Bronchial epithelial cell (primary cell): ENCODE data around the gene NAV3. TPM values are rescaled to one million over a fixed set of nuclear protein-coding genes. Genes with fewer than 3 reads are reported as not detected.

Experiments used
- DNase-seq: peaks from one replicate; pipeline ENCODE4 v3.0.0-alpha.2; 2010; ENCODE audit warnings: low read depth
- FAIRE-seq: peaks from 2 replicates; lab custom pipeline; 2011; peaks lifted over from hg19 to GRCh38; lab: Jason Lieb, UNC
- H3K27me3 ChIP-seq: 2 replicates; pipeline ENCODE4 v1.5.1; 2011; ENCODE audit warnings: low read length; ENCODE audit not compliant: control insufficient read depth, insufficient read depth
- H3K36me3 ChIP-seq: 2 replicates; pipeline ENCODE4 v1.5.1; 2011; ENCODE audit warnings: low read length; ENCODE audit not compliant: control insufficient read depth, insufficient read depth
- H3K4me3 ChIP-seq: 2 replicates; pipeline ENCODE4 v1.5.1; 2011; ENCODE audit warnings: mild to moderate bottlenecking, low read depth, low read length, control low read depth
- CTCF ChIP-seq: IDR thresholded peaks from 2 replicates; pipeline ENCODE4 v1.5.1; 2011; ENCODE audit warnings: mild to moderate bottlenecking, moderate library complexity, low read length, control low read depth, inconsistent platforms; ENCODE audit not compliant: insufficient read depth, severe bottlenecking
- total RNA-seq: library from RNA; depleted of rRNA; stranded (reverse); fragments of >200 nt; gene quantifications from 2 replicates; pipeline ENCODE4 v1.2.1, GENCODE V29; 2014

NAV3 gene
- total RNA-seq, 1 donor from 2014 or later, result 1.6 TPM

DNA sequence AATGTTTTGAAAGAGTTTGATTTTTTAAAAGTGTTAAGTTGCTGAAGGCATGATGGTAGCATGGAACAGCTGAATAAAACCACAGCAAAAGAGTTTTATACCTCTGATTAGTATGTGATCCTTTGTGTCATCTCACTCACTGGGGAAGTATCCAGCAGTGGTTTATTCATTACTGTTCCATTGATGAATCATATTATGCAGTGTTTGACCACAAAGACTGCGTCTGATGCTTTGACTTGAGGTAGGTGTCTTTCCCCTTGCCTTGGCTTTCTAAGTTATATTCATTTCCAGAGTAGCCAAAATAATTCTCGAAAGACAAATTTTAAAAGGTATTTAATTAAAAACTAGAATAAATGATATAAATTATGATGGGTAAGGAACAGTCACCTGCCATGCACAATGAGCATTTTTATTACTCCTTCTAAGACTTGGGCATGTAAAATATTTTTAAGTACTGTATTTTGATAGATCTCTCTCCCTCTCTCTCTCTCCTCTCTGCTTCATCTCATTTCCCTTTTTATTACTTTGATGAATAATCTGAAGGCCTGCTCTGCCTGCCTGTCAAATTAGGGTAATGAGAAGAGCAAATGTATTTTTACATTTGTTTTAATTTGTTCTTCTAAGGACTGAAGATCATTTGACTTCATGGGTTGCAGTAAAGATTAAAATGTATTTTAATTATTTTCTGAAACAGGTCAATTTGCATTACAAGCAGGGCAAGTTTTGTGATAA, 164.9 kb downstream of the NAV3 start:
- Histone ChIP-seq H3K36me3 (no peaks in the 10 kb centered on the region), H3K4me3 (no peak overlapping the region), H3K27me3 (no peaks in the 10 kb centered on the region)
- no peak for FAIRE-seq
- TF ChIP-seq CTCF, result no peak
- peak; percentile 91 for DNase-seq

GRCh38 chr12:77996670-77997069, 166.0 kb downstream of the NAV3 start:
- no peak for FAIRE-seq

DNA sequence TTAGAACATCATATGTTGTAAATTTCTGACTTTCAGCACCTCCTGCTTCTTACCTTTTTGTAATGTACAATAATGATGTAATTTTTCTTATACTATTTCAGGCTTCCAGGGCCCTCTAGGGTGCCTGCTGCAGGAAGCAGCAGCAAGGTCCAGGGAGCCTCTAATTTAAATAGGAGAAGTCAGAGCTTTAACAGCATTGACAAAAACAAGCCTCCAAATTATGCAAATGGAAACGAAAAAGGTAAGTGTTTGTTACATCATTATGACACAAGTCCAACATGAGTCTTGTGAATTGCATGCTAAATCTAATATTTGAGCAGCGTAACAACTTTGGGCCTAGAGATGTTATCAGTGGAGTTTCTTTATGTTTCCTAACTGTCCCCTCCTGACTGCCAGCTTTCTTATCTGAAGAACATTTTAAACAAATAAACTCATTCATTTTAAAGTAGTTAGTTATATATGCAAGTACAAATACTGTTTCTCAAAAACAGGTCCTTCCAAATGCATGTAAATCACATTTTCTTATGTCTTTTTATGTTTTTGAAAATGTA, 167.6 kb downstream of the NAV3 start:
- no peak for TF ChIP-seq CTCF
- Histone ChIP-seq H3K4me3 (no peak overlapping the region), H3K36me3 (no peaks in the 10 kb centered on the region), H3K27me3 (no peaks in the 10 kb centered on the region)
- DNase-seq (no peak), FAIRE-seq (no peak)

More at GRCh38 chr12:77996670-77997069, 166.0 kb downstream of the NAV3 start:
- DNase-seq, result no peak
- no peaks in the 10 kb centered on the region for H3K27me3 ChIP-seq
- H3K4me3 ChIP-seq, result no peak overlapping the region
- TF ChIP-seq CTCF, result no peak
- H3K36me3 ChIP-seq, result no peaks in the 10 kb centered on the region

- DNase-seq (no peak), FAIRE-seq (no peak)
- Histone ChIP-seq H3K27me3 (no peaks in the 10 kb centered on the region), H3K36me3 (no peaks in the 10 kb centered on the region), H3K4me3 (no peak overlapping the region)
- no peak for TF ChIP-seq CTCF
These were observed 168.5 kb downstream of the NAV3 start for GRCh38 chr12:77999074-77999715.

DNA sequence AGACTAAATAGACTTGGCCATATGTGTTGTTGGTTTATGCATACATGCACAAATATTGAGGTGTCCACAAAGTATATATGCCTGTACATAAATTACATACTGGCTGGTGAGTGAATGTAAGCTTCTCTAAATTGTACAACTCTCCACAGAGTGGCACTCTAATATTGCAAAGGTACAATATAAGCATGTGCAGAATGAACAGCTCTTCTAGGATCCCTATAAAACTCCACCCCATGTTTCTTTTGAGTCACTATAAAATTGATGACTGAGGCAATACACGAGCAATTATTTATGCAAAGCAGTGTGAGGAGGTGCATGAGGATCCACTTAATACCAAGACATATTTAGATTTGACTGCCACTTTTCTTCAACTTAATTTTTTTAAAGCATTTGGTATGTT, 172.2 kb downstream of the NAV3 start:
- H3K4me3 ChIP-seq, result no peak overlapping the region
- H3K27me3 ChIP-seq, result no peaks in the 10 kb centered on the region
- DNase-seq, result peak; percentile 28
- no peaks in the 10 kb centered on the region for H3K36me3 ChIP-seq
- no peak for TF ChIP-seq CTCF
- no peak for FAIRE-seq
